Hematopoietic multipotent progenitor cell (in vitro differentiated cells): Measurements from ENCODE around the gene EGLN3. TPM values are rescaled to one million over a fixed set of nuclear protein-coding genes. Genes with fewer than 3 reads are reported as not detected.
"Not testable (repeated sequence)": the region's sequence is repeated elsewhere in the genome, so short reads cannot be mapped to it uniquely, and the experiment has no call there.

Experiments
- DNase-seq, 3 donors: peaks; one replicate each; pipeline ENCODE4 v3.0.0-alpha.2; 2011 to 2015; ENCODE audit warnings: low read depth in 2 of 3, low spot score in 2 of 3
- total RNA-seq: library from RNA; depleted of rRNA; stranded (reverse); fragments of >200 nt; gene quantifications from one replicate; pipeline ENCODE4 v1.2.3, GENCODE V29; 2012

The EGLN3 gene
- total RNA-seq, 1 donor: 9.4 TPM

DNA sequence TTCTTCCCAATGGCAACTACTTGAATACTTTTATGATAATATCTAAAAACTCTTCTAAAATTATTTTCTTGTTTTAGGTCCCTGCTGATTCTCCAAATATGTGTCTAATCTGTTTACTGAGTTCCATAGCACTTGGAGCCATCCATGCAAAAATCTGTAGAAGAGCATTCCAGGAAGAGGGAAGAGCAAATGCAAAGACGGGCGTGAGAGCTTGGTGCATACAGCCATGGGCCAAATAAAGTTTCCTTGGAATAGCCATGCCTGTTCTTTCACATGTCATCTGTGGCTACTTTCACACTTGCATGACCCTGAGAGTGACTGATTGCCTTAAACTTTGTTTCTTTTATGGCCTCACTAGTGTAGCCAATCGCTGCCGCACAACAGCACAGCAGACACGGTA lies 13.0 kb upstream of the EGLN3 start:
- no peak for DNase-seq

DNA sequence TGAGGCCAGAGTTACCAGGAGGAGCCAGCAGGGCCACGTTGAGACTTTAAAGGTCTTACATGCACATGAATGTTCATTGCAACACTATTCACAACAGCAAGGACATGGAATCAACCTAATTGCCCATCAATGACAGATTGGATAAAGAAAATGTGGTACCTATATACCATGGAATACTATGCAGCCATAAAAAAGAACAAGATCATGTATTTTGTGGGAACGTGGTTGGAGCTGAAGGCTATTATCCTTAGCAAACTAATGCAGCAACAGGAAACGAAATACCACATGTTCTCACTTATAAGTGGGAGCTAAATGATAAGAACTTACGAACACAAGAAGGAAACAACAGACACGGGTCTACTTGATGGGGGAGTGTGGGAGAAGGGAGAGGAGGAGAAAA lies 11.6 kb upstream of the EGLN3 start:
- DNase-seq: not testable (repeated sequence)

DNA sequence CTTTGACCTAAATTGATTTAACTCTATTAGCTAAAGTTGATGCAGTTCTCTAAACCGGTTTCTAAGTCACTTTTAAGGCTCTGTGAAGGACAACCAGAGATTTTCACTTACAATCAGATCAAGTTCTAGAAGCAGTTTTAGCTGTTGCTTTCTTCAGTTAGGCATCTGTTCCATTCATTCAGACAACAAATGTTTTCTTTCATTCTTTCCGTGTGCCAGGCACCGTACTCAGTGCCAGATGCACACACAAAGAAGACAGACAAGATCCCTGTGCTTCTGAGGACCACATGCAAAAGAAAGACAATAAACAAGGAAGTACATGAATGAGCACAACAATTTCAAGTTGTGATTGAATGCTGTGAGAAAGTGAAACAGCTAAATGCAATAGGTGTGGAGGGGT lies 11.1 kb upstream of the EGLN3 start:
- no peak for DNase-seq

DNA sequence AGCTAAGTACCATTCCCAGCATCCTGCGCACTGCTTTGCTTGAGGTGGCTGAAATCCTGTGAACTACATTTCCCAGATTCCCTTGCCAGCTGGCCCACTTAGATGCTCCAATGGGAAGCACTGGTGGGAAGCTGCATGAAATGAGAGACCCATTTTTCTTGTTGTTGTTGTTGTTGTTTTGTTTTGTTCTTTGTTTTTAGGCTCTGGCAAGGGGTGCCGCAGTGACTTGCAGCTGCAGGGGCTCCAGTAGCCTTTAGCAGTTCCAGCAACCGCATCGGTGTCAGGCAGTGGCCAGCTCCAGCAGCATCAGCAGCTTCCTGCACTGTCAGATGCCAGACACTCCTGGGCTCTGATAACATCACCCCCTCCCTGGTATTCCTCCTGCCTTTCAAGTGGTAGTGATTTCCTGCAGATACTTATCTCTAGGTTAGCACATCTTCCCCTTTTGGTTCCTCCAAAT lies 8.8 kb upstream of the EGLN3 start:
- DNase-seq: peak in 2 of 3 donors; percentile 61 to 63

DNA sequence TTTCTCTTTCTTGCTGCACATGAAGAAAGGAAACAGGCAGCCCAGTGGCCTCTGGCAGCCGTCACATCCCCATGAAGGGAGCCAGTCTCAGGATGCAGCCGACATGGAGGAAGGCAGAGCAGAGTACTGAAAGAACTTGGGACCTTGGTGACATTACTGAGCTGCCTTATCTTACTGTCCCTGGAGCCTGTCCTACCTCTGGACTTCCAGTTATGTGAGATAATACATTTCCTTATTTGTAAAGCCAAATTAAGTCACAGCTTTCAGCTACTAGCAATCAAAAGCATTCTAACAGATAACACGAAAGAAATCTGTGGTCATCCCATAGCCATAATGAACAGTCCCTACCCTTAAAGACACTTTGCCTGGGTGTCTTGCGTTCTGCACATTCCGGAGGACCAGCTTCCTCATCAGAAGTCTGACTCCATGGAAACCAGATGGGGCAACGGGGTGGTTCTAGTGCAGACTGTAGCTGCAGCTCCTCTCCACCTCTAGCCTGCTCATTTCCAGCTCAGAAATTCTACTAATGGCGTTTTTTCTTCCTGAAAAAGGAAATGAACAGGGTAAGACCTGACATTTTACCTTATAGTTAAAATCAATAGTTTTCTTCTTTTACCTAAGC lies 7.8 kb upstream of the EGLN3 start:
- DNase-seq: peak in 1 of 3 donors; percentile 38

DNA sequence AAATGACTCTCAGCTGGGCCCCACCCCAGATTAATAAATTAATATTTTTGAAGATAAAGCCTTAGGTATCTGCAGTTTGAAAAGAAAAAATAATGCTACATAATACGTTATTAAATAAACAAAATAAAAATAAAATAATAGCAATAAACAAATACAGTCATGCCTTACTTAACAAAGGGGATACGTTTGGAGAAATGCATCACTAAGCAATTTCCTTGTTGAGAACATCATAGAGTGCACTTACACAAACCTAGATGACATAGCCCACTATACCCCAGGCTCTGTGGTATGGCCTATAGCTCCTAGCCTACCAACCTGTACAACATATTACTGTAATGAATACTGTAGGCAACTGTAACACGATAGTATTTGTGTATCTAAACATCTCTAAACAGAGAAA lies 7.1 kb upstream of the EGLN3 start:
- DNase-seq: no peak

DNA sequence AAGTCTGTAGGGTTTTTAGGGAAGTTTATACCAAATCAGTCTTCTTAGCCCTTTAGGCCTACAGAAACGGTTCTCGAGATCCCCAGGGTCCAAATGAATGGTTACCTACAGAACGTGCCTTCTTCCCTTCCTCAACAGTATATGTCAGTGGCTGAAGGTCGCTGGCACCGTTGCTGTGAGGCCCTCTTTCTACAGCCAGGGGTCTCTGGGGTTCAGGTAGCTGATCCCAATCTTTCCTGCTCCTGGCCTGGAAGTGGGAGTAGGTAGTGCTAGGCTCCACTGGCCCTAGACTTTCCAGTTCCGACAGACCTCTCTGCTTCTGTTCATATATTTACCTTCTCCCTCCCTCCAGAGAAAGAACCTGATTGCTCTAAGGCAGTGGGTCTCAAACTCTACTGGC lies 6.4 kb upstream of the EGLN3 start:
- no peak for DNase-seq

DNA sequence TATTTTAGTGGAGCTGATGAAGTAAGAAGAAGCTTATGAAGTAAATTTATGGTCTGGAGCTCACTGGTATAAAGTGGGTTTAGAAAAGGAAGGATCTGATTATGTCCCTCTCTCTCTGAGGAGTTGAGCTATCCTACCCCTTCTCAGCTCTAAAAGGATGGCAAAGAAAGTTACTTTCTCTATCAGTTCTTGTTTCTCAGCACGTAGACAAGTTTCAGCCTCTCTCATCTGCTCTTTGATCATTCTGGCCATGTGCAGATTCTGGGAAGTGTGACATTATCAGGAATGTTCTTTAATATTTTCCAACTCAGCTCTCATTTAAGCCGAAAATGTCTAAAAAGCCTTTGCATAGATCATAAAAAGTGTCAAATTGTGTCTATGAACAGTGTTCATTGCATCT lies 5.8 kb upstream of the EGLN3 start:
- DNase-seq: no peak

DNA sequence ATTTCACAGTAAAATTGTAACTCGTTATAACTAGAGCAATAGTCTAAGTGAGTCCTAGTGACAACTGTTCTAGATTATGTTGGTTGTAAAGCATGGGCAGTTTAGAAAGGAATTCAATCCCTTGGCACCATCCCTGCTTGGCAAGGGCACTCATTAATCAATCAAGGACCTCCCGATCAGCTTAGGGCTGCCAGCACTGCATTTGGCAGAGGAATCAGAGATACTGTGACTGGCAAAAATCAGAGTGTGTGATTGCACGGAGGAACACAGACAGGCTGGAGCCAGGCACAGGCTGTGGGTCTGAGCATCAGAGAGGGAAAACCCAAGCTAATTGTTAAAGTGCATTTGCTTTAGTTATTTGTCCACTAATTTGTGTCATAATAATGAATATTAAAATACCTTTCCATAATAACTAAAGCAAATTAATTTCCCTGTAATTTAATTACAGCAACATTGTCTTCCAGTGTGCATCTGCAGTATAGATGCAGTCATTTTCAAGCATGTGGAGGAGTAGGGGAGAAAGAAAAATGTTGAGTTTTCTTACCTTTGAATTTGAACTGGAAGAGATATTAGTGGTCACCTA lies 3.2 kb upstream of the EGLN3 start:
- DNase-seq: no peak

DNA sequence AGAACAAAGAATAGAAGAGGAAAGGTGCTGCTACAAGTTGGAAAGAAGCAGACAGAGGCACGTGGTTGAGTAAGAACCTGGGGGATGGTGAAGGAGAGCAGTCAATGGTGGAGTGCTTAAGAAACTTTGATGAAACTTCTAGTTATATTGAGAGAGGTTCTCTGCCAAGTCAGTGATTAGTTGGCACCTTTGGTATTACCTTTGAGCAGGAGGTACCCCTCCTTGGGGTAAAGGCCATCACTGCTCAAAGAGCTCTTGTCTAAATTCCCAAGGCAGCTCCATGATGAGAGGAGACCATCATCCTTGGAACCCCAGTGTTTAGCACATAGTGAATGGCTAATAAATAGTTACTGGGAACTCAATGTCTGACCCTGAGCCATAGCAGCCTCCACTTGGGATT lies 1.7 kb upstream of the EGLN3 start:
- DNase-seq: no peak

DNA sequence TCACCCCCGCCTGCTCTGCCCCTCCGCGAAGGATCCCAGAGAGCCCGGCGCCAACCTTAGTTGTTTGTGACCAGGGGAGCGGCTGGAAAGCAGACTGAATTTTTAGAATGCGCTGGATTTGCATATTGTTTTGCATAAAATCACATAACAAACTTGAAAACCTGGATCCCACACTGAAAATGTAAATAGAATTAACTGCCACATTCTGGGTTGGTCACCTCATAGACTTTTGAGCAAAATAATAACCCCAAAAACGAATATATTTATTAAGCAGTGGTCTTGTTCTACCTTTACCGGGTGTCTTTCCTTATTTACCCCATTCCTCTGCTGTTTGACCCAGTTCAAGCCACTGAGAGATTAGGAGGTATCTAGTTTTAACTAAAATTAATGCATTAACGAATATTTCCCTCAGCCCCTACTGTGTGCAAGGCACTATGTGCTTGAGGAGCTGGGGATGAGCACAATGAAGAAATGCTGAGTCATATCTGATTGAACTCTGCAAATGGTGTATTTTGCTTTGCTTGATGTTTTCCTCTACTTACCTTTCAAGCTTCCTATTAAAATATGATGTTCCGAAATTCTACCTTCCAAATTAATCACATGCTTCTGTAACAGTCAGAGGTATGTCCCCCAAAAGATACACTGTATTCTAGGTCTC lies 438 bp upstream of the EGLN3 start:
- DNase-seq: no peak

DNA sequence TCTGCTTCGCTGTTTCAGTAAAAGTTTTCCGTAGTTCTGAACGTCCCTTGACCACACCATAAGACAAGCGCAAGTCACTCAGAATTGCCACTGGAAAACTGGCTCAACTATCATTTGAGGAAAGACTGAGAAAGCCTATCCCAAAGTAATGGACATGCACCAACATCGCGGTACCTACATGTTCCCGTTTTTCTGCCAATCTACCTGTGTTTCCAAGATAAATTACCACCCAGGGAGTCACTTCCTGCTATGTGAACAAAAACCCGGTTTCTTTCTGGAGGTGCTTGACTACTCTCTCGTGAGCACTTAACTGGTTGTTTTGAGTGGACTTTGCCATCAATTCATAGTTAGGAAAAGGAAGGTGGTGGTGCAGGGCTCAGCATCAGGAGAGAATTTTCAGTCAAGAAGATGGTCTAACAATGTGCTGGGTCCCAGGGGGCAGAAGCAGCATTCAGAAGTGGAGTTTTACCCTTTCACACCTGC lies 1.4 kb downstream of the EGLN3 start:
- no peak for DNase-seq

DNA sequence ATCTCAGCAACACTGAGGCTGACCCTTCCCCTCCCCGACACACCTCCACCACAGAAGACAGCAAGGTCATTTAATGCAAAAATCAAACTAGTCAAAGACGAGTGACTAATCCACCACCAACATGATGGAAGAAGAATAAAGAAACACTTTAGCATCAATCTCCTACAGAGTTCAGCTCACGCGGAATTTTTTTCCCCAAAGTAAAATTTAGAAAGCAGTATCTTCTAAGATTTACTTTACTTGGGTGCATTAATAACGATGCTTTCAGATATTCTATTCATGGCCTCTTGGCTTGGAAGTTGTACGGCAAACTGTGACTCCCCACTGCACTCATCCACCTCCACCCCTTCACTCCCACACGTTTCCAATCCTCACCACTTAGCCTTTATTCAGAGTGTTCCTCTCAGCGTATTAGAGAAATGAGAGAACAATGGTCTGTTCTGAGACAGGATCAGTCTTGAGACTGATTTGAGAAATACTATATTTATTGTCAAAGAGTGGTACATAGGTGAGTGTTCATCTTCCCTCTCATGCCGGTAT lies 1.9 kb downstream of the EGLN3 start:
- DNase-seq: no peak

DNA sequence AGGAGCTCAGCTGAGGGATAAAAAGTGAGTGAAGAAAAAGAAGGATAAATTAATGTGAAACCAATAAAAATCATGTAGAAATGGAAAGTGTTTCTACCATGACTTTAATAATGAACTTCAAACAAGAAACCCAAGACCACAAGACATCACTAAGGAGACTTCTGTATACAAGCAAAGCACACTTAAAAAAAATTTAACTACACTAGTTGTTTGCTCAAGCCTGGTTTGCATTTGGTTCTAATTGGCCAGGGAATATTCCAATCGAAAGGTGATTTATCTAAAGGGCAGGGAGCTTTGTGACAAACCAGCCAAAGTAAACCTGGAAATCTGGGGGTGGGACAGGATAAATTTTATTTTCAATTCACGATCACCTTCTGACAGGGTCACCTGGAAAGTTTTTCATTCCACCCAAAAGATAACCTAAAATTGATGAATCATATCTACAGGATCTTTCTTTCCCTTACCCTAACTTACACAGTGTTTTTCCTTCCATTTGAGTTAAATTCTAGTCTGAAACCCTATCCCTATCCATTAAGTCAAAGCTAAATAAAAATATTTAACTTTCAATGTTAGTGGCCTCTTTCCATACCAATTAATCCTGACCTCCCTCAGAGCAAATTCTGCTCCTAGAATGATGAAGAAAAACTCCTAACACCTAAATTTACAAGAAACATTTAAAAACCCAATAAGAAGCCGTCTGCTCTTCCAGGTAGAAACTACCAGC lies 2.6 kb downstream of the EGLN3 start:
- DNase-seq: peak in 1 of 3 donors; percentile 45

DNA sequence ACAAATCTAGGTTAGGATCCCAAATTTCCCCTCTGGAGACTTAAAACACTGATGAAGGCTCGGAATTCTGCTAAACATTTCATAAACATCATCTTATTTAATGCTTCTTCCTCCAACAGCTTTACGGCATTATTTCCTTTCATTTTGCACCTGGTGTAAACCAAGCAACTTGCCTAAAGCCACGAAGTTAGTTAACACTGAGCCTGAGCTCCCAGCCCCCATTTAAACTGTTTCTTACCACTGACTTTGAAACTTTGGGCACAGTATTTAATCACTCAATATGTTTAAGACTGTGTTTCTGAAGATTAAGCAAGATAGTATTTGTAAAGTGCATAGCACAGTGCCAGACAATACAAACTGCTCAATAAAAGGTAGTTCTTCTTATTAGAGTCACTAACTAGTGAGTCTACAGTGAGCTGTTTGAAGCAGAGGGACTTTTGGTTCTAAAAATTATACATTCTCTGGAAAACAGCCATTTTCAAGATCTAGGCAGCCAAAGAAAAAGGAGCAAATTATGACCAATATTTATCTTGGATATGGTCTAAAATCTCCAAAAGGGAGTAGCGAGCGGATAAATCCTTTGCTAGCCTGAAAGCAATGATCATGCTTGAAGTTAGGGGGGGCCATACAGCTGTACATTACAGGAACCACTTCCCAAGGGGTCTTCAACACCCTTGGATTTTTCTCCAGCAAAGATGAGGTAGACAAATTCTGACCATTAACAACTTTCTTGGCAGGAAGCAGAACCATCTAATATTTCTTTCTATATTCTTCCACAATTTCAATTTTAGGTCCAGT lies 4.0 kb downstream of the EGLN3 start:
- peak in 1 of 3 donors; percentile 46 for DNase-seq

DNA sequence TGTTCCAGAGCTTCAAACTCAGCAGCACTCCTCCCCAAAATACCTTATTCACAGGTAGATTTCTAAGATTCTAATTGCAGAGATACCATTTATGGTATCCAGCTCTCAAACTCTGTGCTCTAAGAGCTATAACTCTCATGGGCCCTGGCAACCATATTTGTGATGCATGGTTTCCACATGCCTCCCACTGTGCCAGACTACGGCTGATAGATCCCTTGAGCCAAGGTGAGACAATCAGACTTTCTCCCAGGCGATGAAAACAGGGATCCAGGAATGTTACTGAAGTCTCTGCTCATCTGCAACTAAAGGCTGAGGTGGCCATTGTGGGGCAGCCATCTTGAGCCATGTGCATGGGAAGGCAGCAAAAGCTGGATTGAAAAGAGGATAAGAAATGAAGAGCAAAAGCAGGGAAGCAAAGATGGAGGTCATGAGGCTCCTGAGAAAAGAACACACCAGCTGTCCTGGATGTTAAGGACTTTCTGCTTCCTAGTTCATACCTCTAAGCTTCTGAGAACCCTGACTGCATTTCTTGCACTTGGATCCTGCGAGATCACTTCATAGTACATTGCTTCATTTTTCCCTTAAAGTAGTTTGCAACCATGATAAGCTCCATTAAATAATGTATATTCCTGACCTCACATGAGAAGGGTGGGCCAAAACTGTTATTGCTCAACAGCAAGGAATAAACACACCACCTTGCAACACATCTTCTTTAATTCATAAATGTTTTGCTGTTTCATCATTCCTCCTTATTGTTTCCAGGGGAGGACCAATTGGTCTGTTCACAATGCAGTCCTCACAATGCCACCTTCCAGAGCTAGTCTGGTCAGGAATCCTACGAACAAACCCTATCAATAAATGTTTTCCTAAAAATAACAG lies 5.4 kb downstream of the EGLN3 start:
- DNase-seq: no peak

DNA sequence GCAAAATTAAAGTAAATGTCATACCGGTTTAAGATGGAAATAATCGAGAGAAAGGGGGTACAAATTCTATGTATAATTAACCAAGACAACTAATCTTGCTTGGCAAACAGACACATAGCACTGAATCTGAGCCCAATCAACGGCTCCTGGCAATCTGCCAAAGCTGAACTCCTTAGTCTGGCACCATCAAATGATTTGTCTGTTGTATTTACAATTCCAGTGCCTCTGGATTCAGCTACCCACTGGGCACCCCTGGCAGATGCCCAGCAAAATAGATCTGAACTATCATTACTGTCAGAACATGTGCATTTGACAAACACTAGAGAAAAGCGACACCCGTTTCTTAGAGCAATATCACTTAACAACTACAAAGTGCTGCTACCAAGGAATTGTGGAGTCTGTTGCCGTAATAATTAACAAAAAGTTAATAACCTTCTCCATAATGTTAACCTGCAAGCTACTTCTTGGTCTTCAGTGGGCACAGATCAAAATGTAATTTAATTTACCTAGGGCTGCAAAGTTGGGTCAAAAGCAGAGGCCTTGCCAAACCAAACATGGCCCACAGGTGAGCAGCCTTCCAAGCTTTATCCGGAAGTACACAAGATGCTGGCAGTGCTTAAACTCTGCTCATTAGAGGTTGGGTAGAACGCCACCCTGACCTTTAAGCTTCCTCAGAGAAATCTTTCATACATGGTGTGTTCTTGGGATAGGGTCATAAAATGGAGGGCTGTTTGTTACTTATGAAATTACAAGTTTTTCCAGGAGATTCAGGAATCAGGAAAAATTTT lies 7.6 kb downstream of the EGLN3 start:
- no peak for DNase-seq

DNA sequence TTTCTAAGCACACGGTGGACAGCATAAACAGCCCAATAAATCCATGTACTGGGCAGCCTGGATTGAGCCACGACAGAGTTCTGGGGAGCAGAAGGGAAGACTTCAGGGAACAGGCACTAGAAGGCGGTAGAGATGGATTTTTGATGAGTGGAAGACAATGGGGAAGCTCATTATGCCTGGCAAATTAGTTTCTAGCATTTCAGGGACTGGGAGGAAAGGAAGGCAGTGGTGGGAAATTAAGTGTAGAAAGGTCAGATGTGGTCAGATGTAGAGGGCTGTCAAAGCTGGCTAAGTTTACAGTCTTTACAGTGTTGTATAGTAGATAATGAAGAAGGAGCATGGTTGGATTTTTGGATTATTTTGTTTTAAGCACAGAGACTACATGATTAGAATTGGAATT lies 9.2 kb downstream of the EGLN3 start:
- no peak for DNase-seq

DNA sequence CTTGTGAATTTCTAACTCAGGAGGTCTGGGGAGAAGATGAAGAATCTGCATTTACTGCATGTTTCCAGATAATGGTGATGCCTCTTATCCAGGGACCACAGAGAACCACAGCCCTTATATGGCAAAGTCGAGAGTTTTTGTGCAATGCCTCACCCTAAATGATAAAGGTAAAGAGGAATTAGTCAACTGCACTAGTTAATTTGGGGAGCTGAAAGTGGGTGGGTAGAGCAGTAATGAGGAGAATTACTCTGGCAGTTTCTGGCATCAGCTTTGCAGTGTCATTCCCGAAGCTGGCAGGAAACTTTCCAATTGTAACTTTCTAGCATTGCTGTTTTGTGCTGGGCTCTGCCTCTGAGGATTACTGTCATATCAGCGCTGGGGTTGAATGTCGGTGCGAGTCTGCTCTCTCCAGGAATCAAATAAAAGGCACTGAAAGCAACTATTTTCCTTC lies 10.3 kb downstream of the EGLN3 start:
- no peak for DNase-seq
